ENCODE measurements around the gene KRTAP19-1. TPM values are rescaled to one million over a fixed set of nuclear protein-coding genes. Genes with fewer than 3 reads are reported as not detected.

Gene KRTAP19-1
- total RNA-seq, 1 experiment from 2014 or later = not detected

DNA sequence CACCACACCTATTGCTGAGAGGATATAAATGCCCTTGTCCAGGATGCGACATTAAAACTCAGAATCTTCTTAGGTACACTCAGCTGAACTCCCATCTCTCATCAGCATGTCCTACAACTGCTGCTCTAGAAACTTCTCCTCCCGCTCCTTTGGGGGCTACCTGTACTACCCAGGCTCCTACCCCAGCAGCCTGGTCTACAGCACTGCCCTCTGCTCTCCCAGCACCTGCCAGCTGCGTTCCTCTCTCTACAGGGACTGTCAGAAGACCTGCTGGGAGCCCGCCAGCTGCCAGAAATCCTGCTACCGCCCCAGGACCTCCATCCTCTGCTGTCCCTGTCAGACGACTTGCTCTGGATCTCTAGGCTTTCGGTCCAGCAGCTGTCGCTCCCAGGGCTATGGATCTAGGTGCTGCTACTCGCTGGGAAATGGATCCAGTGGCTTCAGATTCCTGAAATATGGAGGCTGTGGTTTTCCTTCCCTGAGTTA is 50.0 kb downstream of the KRTAP19-1 start, which contains the start of gene KRTAP13-4:
Gene KRTAP13-4 (plus strand): TSS at position 51 of the 486 bp plus-strand sequence. CDS start 56 bp downstream, at position 107.
- H3K27ac ChIP-seq (ENCODE audit: low read length) = no peak within 1 kb of the TSS
- CTCF ChIA-PET = no interaction called here
- in situ Hi-C loops (cut with HindIII; ENCODE audit: low pct_unique_long_range_greater_than_20kb, low sequenced_read_pairs) (no loop called here), intact Hi-C loops (cut with micrococcal nuclease; ENCODE audit: unreplicated experiment) (no loop called here)
- no peaks in the 10 kb centered on the region for H3K36me3 ChIP-seq (ENCODE audit: control insufficient read depth, insufficient read depth, low read length)
- BruUV-seq (replicated peaks) = no TSS peak
- H3K4me1 ChIP-seq (ENCODE audit: control insufficient read depth, insufficient read depth, low read length) = no peaks in the 10 kb centered on the region
- POLR2A ChIA-PET = no interaction called here
- H3K9me3 ChIP-seq (ENCODE audit: control insufficient read depth, insufficient read depth, low read depth, low read length) = no peaks in the 10 kb centered on the region
- ATAC-seq = no peak
- TF ChIP-seq TCF7L2 (IDR thresholded peaks at IDR 0.05; ENCODE audit: low read depth, low read length) (no peak), SIN3A (IDR thresholded peaks at IDR 0.05; ENCODE audit: borderline replicate concordance, insufficient read depth, low read depth, low read length) (no peak), POLR2AphosphoS5 (IDR thresholded peaks at IDR 0.05; ENCODE audit: low read depth, low read length) (no peak)
- TF ChIP-seq, protein P1, sequence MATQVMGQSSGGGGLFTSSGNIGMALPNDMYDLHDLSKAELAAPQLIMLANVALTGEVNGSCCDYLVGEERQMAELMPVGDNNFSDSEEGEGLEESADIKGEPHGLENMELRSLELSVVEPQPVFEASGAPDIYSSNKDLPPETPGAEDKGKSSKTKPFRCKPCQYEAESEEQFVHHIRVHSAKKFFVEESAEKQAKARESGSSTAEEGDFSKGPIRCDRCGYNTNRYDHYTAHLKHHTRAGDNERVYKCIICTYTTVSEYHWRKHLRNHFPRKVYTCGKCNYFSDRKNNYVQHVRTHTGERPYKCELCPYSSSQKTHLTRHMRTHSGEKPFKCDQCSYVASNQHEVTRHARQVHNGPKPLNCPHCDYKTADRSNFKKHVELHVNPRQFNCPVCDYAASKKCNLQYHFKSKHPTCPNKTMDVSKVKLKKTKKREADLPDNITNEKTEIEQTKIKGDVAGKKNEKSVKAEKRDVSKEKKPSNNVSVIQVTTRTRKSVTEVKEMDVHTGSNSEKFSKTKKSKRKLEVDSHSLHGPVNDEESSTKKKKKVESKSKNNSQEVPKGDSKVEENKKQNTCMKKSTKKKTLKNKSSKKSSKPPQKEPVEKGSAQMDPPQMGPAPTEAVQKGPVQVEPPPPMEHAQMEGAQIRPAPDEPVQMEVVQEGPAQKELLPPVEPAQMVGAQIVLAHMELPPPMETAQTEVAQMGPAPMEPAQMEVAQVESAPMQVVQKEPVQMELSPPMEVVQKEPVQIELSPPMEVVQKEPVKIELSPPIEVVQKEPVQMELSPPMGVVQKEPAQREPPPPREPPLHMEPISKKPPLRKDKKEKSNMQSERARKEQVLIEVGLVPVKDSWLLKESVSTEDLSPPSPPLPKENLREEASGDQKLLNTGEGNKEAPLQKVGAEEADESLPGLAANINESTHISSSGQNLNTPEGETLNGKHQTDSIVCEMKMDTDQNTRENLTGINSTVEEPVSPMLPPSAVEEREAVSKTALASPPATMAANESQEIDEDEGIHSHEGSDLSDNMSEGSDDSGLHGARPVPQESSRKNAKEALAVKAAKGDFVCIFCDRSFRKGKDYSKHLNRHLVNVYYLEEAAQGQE (IDR thresholded peaks at IDR 0.05; ENCODE audit: insufficient read depth in 1 of 2, low read depth in 2 of 2, low read length in 1 of 2) = no peak
- TF ChIP-seq, protein P2, sequence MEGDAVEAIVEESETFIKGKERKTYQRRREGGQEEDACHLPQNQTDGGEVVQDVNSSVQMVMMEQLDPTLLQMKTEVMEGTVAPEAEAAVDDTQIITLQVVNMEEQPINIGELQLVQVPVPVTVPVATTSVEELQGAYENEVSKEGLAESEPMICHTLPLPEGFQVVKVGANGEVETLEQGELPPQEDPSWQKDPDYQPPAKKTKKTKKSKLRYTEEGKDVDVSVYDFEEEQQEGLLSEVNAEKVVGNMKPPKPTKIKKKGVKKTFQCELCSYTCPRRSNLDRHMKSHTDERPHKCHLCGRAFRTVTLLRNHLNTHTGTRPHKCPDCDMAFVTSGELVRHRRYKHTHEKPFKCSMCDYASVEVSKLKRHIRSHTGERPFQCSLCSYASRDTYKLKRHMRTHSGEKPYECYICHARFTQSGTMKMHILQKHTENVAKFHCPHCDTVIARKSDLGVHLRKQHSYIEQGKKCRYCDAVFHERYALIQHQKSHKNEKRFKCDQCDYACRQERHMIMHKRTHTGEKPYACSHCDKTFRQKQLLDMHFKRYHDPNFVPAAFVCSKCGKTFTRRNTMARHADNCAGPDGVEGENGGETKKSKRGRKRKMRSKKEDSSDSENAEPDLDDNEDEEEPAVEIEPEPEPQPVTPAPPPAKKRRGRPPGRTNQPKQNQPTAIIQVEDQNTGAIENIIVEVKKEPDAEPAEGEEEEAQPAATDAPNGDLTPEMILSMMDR (IDR thresholded peaks at IDR 0.05) = no peak
- H3K27me3 ChIP-seq (ENCODE audit: control insufficient read depth, insufficient read depth, low read length) = no peaks in the 10 kb centered on the region
- DNase-seq (ENCODE audit: low read depth, low spot score) = no peak
- H3K4me3 ChIP-seq (ENCODE audit: low read depth in 2 of 2, low read length in 2 of 2) = no peak within 1 kb of the TSS

Other genes starting within 250 kb of the KRTAP19-1 start
- not detected for gene KRTAP24-1, start 197.4 kb downstream of the KRTAP19-1 start, total RNA-seq (2021; ENCODE audit: unreplicated experiment)
- not detected for gene KRTAP25-1, start 190.9 kb downstream of the KRTAP19-1 start, total RNA-seq (2021; ENCODE audit: unreplicated experiment)
- gene KRTAP26-1, start 160.1 kb downstream of the KRTAP19-1 start, total RNA-seq (2021; ENCODE audit: unreplicated experiment) = not detected
- gene KRTAP27-1, start 142.7 kb downstream of the KRTAP19-1 start, total RNA-seq (2021; ENCODE audit: unreplicated experiment) = not detected
- not detected for gene KRTAP23-1, start 131.8 kb downstream of the KRTAP19-1 start, total RNA-seq (2021; ENCODE audit: unreplicated experiment)
- gene KRTAP13-2, start 108.1 kb downstream of the KRTAP19-1 start, total RNA-seq (2021; ENCODE audit: unreplicated experiment) = not detected
- gene KRTAP13-1, start 84.3 kb downstream of the KRTAP19-1 start, total RNA-seq (2021; ENCODE audit: unreplicated experiment) = not detected
- gene KRTAP13-3, start 54.4 kb downstream of the KRTAP19-1 start, total RNA-seq (2021; ENCODE audit: unreplicated experiment) = not detected
- gene KRTAP13-4, start 50.1 kb downstream of the KRTAP19-1 start, total RNA-seq (2021; ENCODE audit: unreplicated experiment) = not detected
- not detected for gene KRTAP15-1, start 40.1 kb downstream of the KRTAP19-1 start, total RNA-seq (2021; ENCODE audit: unreplicated experiment)
- gene KRTAP19-2, start 7.1 kb upstream of the KRTAP19-1 start, total RNA-seq (2021; ENCODE audit: unreplicated experiment) = not detected
- not detected for gene KRTAP19-3, start 11.6 kb upstream of the KRTAP19-1 start, total RNA-seq (2021; ENCODE audit: unreplicated experiment)
- not detected for gene KRTAP19-4, start 16.8 kb upstream of the KRTAP19-1 start, total RNA-seq (2021; ENCODE audit: unreplicated experiment)
- not detected for gene KRTAP19-5, start 21.8 kb upstream of the KRTAP19-1 start, total RNA-seq (2021; ENCODE audit: unreplicated experiment)
- gene KRTAP19-6, start 61.5 kb upstream of the KRTAP19-1 start, total RNA-seq (2021; ENCODE audit: unreplicated experiment) = not detected
- gene KRTAP19-7, start 80.9 kb upstream of the KRTAP19-1 start, total RNA-seq (2021; ENCODE audit: unreplicated experiment) = not detected
- gene KRTAP22-2, start 110.0 kb upstream of the KRTAP19-1 start, total RNA-seq (2021; ENCODE audit: unreplicated experiment) = not detected
- gene KRTAP6-3, start 112.1 kb upstream of the KRTAP19-1 start, total RNA-seq (2021; ENCODE audit: unreplicated experiment) = not detected
- not detected for gene KRTAP6-2, start 118.5 kb upstream of the KRTAP19-1 start, total RNA-seq (2021; ENCODE audit: unreplicated experiment)
- gene KRTAP22-1, start 120.7 kb upstream of the KRTAP19-1 start, total RNA-seq (2021; ENCODE audit: unreplicated experiment) = not detected
- not detected for gene KRTAP6-1, start 133.6 kb upstream of the KRTAP19-1 start, total RNA-seq (2021; ENCODE audit: unreplicated experiment)
- gene KRTAP20-1, start 136.1 kb upstream of the KRTAP19-1 start, total RNA-seq (2021; ENCODE audit: unreplicated experiment) = not detected
- gene KRTAP20-4, start 140.3 kb upstream of the KRTAP19-1 start, total RNA-seq (2021; ENCODE audit: unreplicated experiment) = not detected
- gene KRTAP20-2, start 154.8 kb upstream of the KRTAP19-1 start, total RNA-seq (2021; ENCODE audit: unreplicated experiment) = not detected
- not detected for gene KRTAP20-3, start 162.5 kb upstream of the KRTAP19-1 start, total RNA-seq (2021; ENCODE audit: unreplicated experiment)
- not detected for gene KRTAP21-3, start 238.4 kb upstream of the KRTAP19-1 start, total RNA-seq (2021; ENCODE audit: unreplicated experiment)

All from Panc1 (cell line).